A673 (cell line): ENCODE results near the gene TTC39B. TPM values are rescaled to one million over a fixed set of nuclear protein-coding genes. Genes with fewer than 3 reads are reported as not detected.

Experiments used
- BruUV-seq: library from RNA; stranded (reverse); fragments of 400-500 nt; replicated peaks from 2 replicates; lab custom pipeline; 2021; lab: Mats Ljungman, UMichigan
- CTCF ChIA-PET: fragments of 300-600 bp; sonication (Branson Sonifier 250); formaldehyde crosslinking; loops from one replicate; lab custom pipeline; 2022; ENCODE audit warnings: antibody characterized with exemption; lab: Charles Lee
- POLR2A ChIA-PET: fragments of 300-600 bp; sonication (Branson Sonifier 250); formaldehyde crosslinking; loops from one replicate; lab custom pipeline; 2022; ENCODE audit warnings: antibody characterized with exemption; ENCODE audit not compliant: low non-redundant PET; lab: Charles Lee
- DNase-seq: peaks from one replicate; pipeline ENCODE4 v3.0.0-alpha.2; 2015; ENCODE audit warnings: low spot score
- H3K27ac ChIP-seq: fragments of 200-600 bp; sonication (generic); 2 replicates; pipeline ENCODE4 v1.5.1; 2016; ENCODE audit warnings: mixed run types, low read depth, mild to moderate bottlenecking, mixed read lengths, antibody characterized with exemption, low read length; ENCODE audit not compliant: poor library complexity, severe bottlenecking
- H3K27me3 ChIP-seq: fragments of 200-600 bp; sonication (generic); replicated peaks from 2 replicates; pipeline ENCODE4 v1.6.1; 2017; ENCODE audit warnings: mixed run types, low read depth, mild to moderate bottlenecking, mixed read lengths, antibody characterized with exemption, low read length; ENCODE audit not compliant: insufficient read depth, poor library complexity
- H3K36me3 ChIP-seq: fragments of 200-600 bp; sonication (generic); 2 replicates; pipeline ENCODE4 v1.6.1; 2016; ENCODE audit warnings: mixed run types, mild to moderate bottlenecking, mixed read lengths, antibody characterized with exemption, low read length; ENCODE audit not compliant: insufficient read depth, poor library complexity, severe bottlenecking
- H3K4me1 ChIP-seq: fragments of 200-600 bp; sonication (generic); 2 replicates; pipeline ENCODE4 v1.6.1; 2017; ENCODE audit warnings: mixed run types, mild to moderate bottlenecking, mixed read lengths, antibody characterized with exemption, low read length; ENCODE audit not compliant: insufficient read depth, poor library complexity, severe bottlenecking
- H3K4me3 ChIP-seq: fragments of 200-600 bp; sonication (generic); 2 replicates; pipeline ENCODE4 v1.5.1; 2016; ENCODE audit warnings: low read depth, mixed run types, mild to moderate bottlenecking, mixed read lengths, low read length; ENCODE audit not compliant: poor library complexity, severe bottlenecking
- H3K9me3 ChIP-seq: fragments of 200-600 bp; sonication (generic); 2 replicates; pipeline ENCODE4 v1.6.1; 2016; ENCODE audit warnings: mixed run types, low read depth, mild to moderate bottlenecking, mixed read lengths, antibody characterized with exemption, low read length; ENCODE audit not compliant: poor library complexity, severe bottlenecking
- CTCF ChIP-seq: fragments of 300-800, 200-600 bp; sonication (generic); conservative IDR thresholded peaks from 2 replicates; pipeline ENCODE4 v1.5.1; 2017; ENCODE audit warnings: low read depth, mild to moderate bottlenecking, antibody characterized with exemption, low read length, moderate library complexity, mixed read lengths
- EZH2 ChIP-seq: fragments of 200-600 bp; sonication (generic); IDR thresholded peaks from 2 replicates; pipeline ENCODE4 v1.6.1; 2017; ENCODE audit warnings: borderline replicate concordance, low read depth, mild to moderate bottlenecking, mixed read lengths, antibody characterized with exemption, low read length; ENCODE audit not compliant: poor library complexity, severe bottlenecking
- intact Hi-C: fragments of 100-400 bp; cut with micrococcal nuclease; formaldehyde crosslinking; loops from one replicate; pipeline ENCODE4 v1.10.0; 2022; ENCODE audit not compliant: unreplicated experiment
- total RNA-seq: library from RNA; stranded (reverse); gene quantifications from 2 replicates; pipeline ENCODE4 v1.2.3, GENCODE V29; 2021

Gene TTC39B
- total RNA-seq, 1 experiment from 2014 or later = 0.52 TPM

GRCh38 chr9:15240927-15241326, 66.1 kb downstream of the TTC39B start:
- intact Hi-C loops = no loop called here
- Histone ChIP-seq H3K36me3 (no peaks in the 10 kb centered on the region), H3K4me1 (no peaks in the 10 kb centered on the region), H3K27ac (no peak overlapping the region), H3K27me3 (no peaks in the 10 kb centered on the region), H3K9me3 (no peaks in the 10 kb centered on the region), H3K4me3 (no peak overlapping the region)
- no peak for DNase-seq
- TF ChIP-seq EZH2 (no peak), CTCF (no peak)
- ChIA-PET POLR2A (no interaction called here), CTCF (no interaction called here)
- BruUV-seq = no TSS peak

- TF ChIP-seq CTCF (no peak), EZH2 (no peak)
- Histone ChIP-seq H3K4me1 (no peaks in the 10 kb centered on the region), H3K27me3 (no peaks in the 10 kb centered on the region), H3K27ac (no peak overlapping the region), H3K4me3 (no peak overlapping the region), H3K36me3 (no peaks in the 10 kb centered on the region), H3K9me3 (no peaks in the 10 kb centered on the region)
- no peak for DNase-seq
- BruUV-seq = no TSS peak
- intact Hi-C loops = no loop called here
- ChIA-PET POLR2A (no interaction called here), CTCF (no interaction called here)
Observed at GRCh38 chr9:15239816-15240215, 67.2 kb downstream of the TTC39B start.

- CTCF ChIA-PET = no interaction called here
- no peak for DNase-seq
- Histone ChIP-seq H3K27me3 (no peaks in the 10 kb centered on the region), H3K4me1 (no peaks in the 10 kb centered on the region), H3K27ac (no peak overlapping the region), H3K36me3 (no peaks in the 10 kb centered on the region), H3K9me3 (no peaks in the 10 kb centered on the region), H3K4me3 (no peak overlapping the region)
- BruUV-seq = no TSS peak
- no peak for TF ChIP-seq CTCF
- TF ChIP-seq EZH2 = no peak
- POLR2A ChIA-PET = no interaction called here
- intact Hi-C loops = no loop called here
Observed at GRCh38 chr9:15238646-15239045, 68.4 kb downstream of the TTC39B start.
